ENCODE data around the gene JARID2.
"Not testable (repeated sequence)": the region's sequence is repeated elsewhere in the genome, so short reads cannot be mapped to it uniquely, and the experiment has no call there.

DNA sequence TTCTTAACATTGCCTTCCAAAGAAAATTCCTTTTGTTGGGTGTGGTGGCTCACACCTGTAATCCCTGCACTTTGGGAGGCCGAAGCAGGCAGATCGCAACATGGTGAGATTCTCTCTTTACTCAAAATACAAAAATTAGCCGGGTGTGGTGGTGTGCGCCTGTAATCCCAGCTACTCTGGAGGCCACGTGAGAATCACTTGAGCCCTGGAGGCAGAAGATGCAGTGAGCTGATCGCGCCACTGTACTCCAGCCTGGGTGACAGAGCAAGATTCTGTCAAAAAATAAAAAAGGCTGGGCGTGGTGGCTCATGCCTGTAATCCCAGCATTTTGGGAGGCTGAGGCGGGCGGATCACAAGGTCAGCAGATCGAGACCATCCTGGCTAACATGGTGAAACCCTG lies 77.7 kb downstream of the JARID2 start:
- not testable (repeated sequence) for TF ChIP-seq BHLHE40 (IDR thresholded peaks at IDR 0.05; ENCODE audit: low read depth, low read length); NFE2L2 (IDR thresholded peaks at IDR 0.05; ENCODE audit: low read depth, low read length); POLR2A (IDR thresholded peaks at IDR 0.05; ENCODE audit: low read depth, low read length); RFX5 (IDR thresholded peaks at IDR 0.05; ENCODE audit: low read depth, low read length); RAD21 (IDR thresholded peaks at IDR 0.05; ENCODE audit: low read length); MAZ (IDR thresholded peaks at IDR 0.05; ENCODE audit: borderline replicate concordance, low read depth, low read length); CEBPB (IDR thresholded peaks at IDR 0.05; ENCODE audit: low read depth, low read length); FOS (IDR thresholded peaks at IDR 0.05; ENCODE audit: low read depth, low read length); MXI1 (IDR thresholded peaks at IDR 0.05; ENCODE audit: borderline replicate concordance, low read depth, low read length); SMC3 (IDR thresholded peaks at IDR 0.05; ENCODE audit: low read depth, low read length)
- TF ChIP-seq, protein P1, sequence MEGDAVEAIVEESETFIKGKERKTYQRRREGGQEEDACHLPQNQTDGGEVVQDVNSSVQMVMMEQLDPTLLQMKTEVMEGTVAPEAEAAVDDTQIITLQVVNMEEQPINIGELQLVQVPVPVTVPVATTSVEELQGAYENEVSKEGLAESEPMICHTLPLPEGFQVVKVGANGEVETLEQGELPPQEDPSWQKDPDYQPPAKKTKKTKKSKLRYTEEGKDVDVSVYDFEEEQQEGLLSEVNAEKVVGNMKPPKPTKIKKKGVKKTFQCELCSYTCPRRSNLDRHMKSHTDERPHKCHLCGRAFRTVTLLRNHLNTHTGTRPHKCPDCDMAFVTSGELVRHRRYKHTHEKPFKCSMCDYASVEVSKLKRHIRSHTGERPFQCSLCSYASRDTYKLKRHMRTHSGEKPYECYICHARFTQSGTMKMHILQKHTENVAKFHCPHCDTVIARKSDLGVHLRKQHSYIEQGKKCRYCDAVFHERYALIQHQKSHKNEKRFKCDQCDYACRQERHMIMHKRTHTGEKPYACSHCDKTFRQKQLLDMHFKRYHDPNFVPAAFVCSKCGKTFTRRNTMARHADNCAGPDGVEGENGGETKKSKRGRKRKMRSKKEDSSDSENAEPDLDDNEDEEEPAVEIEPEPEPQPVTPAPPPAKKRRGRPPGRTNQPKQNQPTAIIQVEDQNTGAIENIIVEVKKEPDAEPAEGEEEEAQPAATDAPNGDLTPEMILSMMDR (conservative IDR thresholded peaks at IDR 0.05; ENCODE audit: low read depth, low read length), result not testable (repeated sequence)
- TF ChIP-seq, protein P2, sequence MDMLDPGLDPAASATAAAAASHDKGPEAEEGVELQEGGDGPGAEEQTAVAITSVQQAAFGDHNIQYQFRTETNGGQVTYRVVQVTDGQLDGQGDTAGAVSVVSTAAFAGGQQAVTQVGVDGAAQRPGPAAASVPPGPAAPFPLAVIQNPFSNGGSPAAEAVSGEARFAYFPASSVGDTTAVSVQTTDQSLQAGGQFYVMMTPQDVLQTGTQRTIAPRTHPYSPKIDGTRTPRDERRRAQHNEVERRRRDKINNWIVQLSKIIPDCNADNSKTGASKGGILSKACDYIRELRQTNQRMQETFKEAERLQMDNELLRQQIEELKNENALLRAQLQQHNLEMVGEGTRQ (IDR thresholded peaks at IDR 0.05; ENCODE audit: low read depth, low read length), result not testable (repeated sequence)
